ENCODE data around the gene MYO7B.

The MYO7B gene

GRCh38 chr2:127640082-127641072 lies 104.9 kb downstream of the MYO7B start:
- no peak for DNase-seq

- no peak for DNase-seq
These were observed 105.7 kb downstream of the MYO7B start for GRCh38 chr2:127641133-127641532.

GRCh38 chr2:127641846-127642507 lies 106.5 kb downstream of the MYO7B start:
- no peak for DNase-seq

GRCh38 chr2:127642706-127643438 lies 107.4 kb downstream of the MYO7B start:
- no peak for DNase-seq

- DNase-seq: no peak
These were observed 108.1 kb downstream of the MYO7B start for GRCh38 chr2:127643439-127644065.

- DNase-seq: no peak
These were observed 108.9 kb downstream of the MYO7B start for GRCh38 chr2:127644066-127645025.

GRCh38 chr2:127645026-127645394 lies 109.5 kb downstream of the MYO7B start:
- no peak for DNase-seq

- no peak for DNase-seq
These were observed 110.2 kb downstream of the MYO7B start, which contains the start of gene GPR17 for GRCh38 chr2:127645395-127646291. GPR17 (plus strand) TSS chr2:127646153; CDS start chr2:127650736, 4,583 bp downstream.

GRCh38 chr2:127646487-127647241 lies 111.2 kb downstream of the MYO7B start:
- DNase-seq: no peak

GRCh38 chr2:127647242-127648190 lies 112.0 kb downstream of the MYO7B start:
- DNase-seq: no peak

GRCh38 chr2:127648321-127648720 lies 112.8 kb downstream of the MYO7B start:
- no peak for DNase-seq

- DNase-seq: no peak
These were observed 113.7 kb downstream of the MYO7B start for GRCh38 chr2:127649100-127649611.

- peak; percentile 66 to 70 for DNase-seq
These were observed 114.2 kb downstream of the MYO7B start for GRCh38 chr2:127649684-127650040.

GRCh38 chr2:127650041-127650784 lies 114.7 kb downstream of the MYO7B start:
- no peak for DNase-seq

GRCh38 chr2:127650785-127651380 lies 115.4 kb downstream of the MYO7B start:
- DNase-seq: no peak

GRCh38 chr2:127651381-127651809 lies 115.9 kb downstream of the MYO7B start:
- DNase-seq: no peak

- DNase-seq: no peak
These were observed 116.6 kb downstream of the MYO7B start for GRCh38 chr2:127651971-127652550.
